ENCODE measurements around the gene CMTM6. TPM values are rescaled to one million over a fixed set of nuclear protein-coding genes. Genes with fewer than 3 reads are reported as not detected.
A peak's percentile ranks its signal among the peaks of the same experiment; 100 is the strongest.

Gene CMTM6
- total and polyA plus RNA-seq, 10 of the 15 experiments (the other 5 are each of a cell fraction or from before 2014, with no cell fraction given): 27.1 to 97.3 (median 61.4) TPM

GRCh38 chr3:32436816-32437189 lies 65.8 kb downstream of the CMTM6 start:
- Histone ChIP-seq H3K4me3 (no peak overlapping the region), H3K27ac (ENCODE audit: control insufficient read depth, insufficient read depth) (no peak overlapping the region), H4K20me1 (ENCODE audit: control insufficient read depth, insufficient read depth) (no peaks in the 10 kb centered on the region), H3K36me3 (ENCODE audit: control insufficient read depth in 2 of 2, insufficient read depth in 2 of 2, low read length in 1 of 2) (no peaks in the 10 kb centered on the region), H3K4me2 (ENCODE audit: control insufficient read depth, insufficient read depth) (peak overlapping the region; percentile 26), H3K9me3 (replicated peaks; ENCODE audit: control insufficient read depth, insufficient read depth, low read length) (no peaks in the 10 kb centered on the region; the same call in 2 of the 3 replicates), H3K9ac (ENCODE audit: control insufficient read depth, insufficient read depth, low read length) (no peak overlapping the region), H2AFZ (ENCODE audit: control insufficient read depth, low read depth, low read length) (no peak overlapping the region), H3K4me1 (ENCODE audit: control insufficient read depth, insufficient read depth, low read length) (peaks cover 73% of the 10 kb centered on the region), H3K27me3 (replicated peaks in 1 of 2; ENCODE audit: control insufficient read depth in 2 of 2, insufficient read depth in 2 of 2, low read length in 1 of 2) (no peaks in the 10 kb centered on the region; a peak in 1 of 4 replicates), H3K79me2 (ENCODE audit: control insufficient read depth, insufficient read depth, low read length) (no peaks in the 10 kb centered on the region)
- DNase-seq (ENCODE audit: low read depth, low spot score): no peak
- ATAC-seq: peak; percentile 56
- in situ Hi-C loops (cut with MboI) (no loop called here), intact Hi-C loops (cut with micrococcal nuclease; ENCODE audit: unreplicated experiment) (no loop called here)
- WGBS (ENCODE audit: insufficient coverage, insufficient replicate concordance, low lambda C conversion rate, missing lambda C conversion rate): 0% methylated on average over 4 of the region's 4 CpGs
- FAIRE-seq: no peak
- BruUV-seq (replicated peaks): no TSS peak
- CTCF ChIA-PET: interaction anchor here (1.0 to 10.6 kb wide), 4 partner anchors 13 to 46 kb away, joined by 3 to 88 read pairs (median 28); no protein-coding TSS in a partner anchor
- POLR2A ChIA-PET: interaction anchor here (8.6 kb wide), 1 partner anchor 12 kb away, joined by 158 read pairs; no protein-coding TSS in a partner anchor
- RAD21 ChIA-PET (ENCODE audit: unreplicated experiment): interaction anchor here (1.2 to 8.0 kb wide), 5 partner anchors 13 to 62 kb away, joined by 3 to 187 read pairs (median 64); no protein-coding TSS in a partner anchor
- SMC1A ChIA-PET (ENCODE audit: uncharacterized antibody, unreplicated experiment): interaction anchor here (1.3 to 14.2 kb wide), 8 partner anchors 12 to 65 kb away, joined by 3 to 307 read pairs (median 8); partner anchors contain the start of gene CMTM7
- TF ChIP-seq TCF3 (IDR thresholded peaks at IDR 0.05; ENCODE audit: borderline replicate concordance, insufficient read depth, low read depth, low read length) (peak; percentile 74; the same call in 1 of the 2 replicates), SRF (IDR thresholded peaks at IDR 0.05; ENCODE audit: low read depth in 2 of 2, low read length in 2 of 2) (no peak), HDAC2 (IDR thresholded peaks at IDR 0.05) (no peak), GABPA (IDR thresholded peaks at IDR 0.05; ENCODE audit: low read depth) (no peak), PKNOX1 (IDR thresholded peaks at IDR 0.05) (no peak), E4F1 (IDR thresholded peaks at IDR 0.05; ENCODE audit: borderline replicate concordance, partially characterized antibody) (no peak), E2F4 (IDR thresholded peaks at IDR 0.05; ENCODE audit: low read depth, low read length) (no peak), CREB1 (IDR thresholded peaks at IDR 0.05; ENCODE audit: low read depth) (no peak), CBFB (IDR thresholded peaks at IDR 0.05; ENCODE audit: low read depth) (no peak), STAT1 (conservative IDR thresholded peaks at IDR 0.05) (no peak), TBL1XR1 (IDR thresholded peaks at IDR 0.05; ENCODE audit: low read depth, low read length) (no peak), ATF2 (IDR thresholded peaks at IDR 0.05; ENCODE audit: low read length) (no peak), MEF2A (IDR thresholded peaks at IDR 0.05; ENCODE audit: insufficient read depth, low read depth, low read length) (no peak), NFXL1 (IDR thresholded peaks at IDR 0.05; ENCODE audit: borderline replicate concordance) (no peak), RB1 (IDR thresholded peaks at IDR 0.05; ENCODE audit: borderline replicate concordance) (no peak), RUNX3 (IDR thresholded peaks at IDR 0.05; ENCODE audit: low read length) (peak; percentile 81), EGR1 (IDR thresholded peaks at IDR 0.05; ENCODE audit: borderline replicate concordance in 1 of 2, low read depth in 2 of 2, low read length in 2 of 2) (no peak), ZNF207 (IDR thresholded peaks at IDR 0.05; ENCODE audit: borderline replicate concordance) (no peak), EP300 (IDR thresholded peaks at IDR 0.05; ENCODE audit: borderline replicate concordance in 1 of 2, control insufficient read depth in 1 of 2, low read depth in 2 of 2, low read length in 2 of 2) (peak; percentile 33 to 66; a peak in 3 of 4 replicates), ZNF622 (IDR thresholded peaks at IDR 0.05) (no peak)

All from GM12878 (cell line).